K562 (cell line): ENCODE data around the gene VARS1. TPM values are rescaled to one million over a fixed set of nuclear protein-coding genes. Genes with fewer than 3 reads are reported as not detected.
A peak's percentile ranks its signal among the peaks of the same experiment; 100 is the strongest.

Experiments
- NONO ChIP-seq, 2 experiments: fragments of 200-400 bp in 1 of 2; fragments of 450-650 bp in 1 of 2; formaldehyde crosslinking in 1 of 2; IDR thresholded peaks; 2 replicates each; pipeline ENCODE4 v1.6.1; 2017; ENCODE audit warnings: low read depth in 2 of 2, mild to moderate bottlenecking in 2 of 2, moderate library complexity in 2 of 2, low read length in 1 of 2
- SRSF3 ChIP-seq: fragments of 200-400 bp; formaldehyde crosslinking; IDR thresholded peaks from 2 replicates; pipeline ENCODE4 v1.6.1; 2016; ENCODE audit warnings: mild to moderate bottlenecking, low read length, moderate library complexity; ENCODE audit not compliant: insufficient read depth
- YY1 ChIP-seq, 3 experiments: IDR thresholded peaks; 2 replicates each; pipeline ENCODE4 v1.6.1; 2011; ENCODE audit warnings: low read length in 2 of 3, mild to moderate bottlenecking in 2 of 3, moderate library complexity in 2 of 3, borderline replicate concordance in 1 of 3, control low read depth in 1 of 3, low read depth in 1 of 3; ENCODE audit not compliant: insufficient read depth in 3 of 3, insufficient replicate concordance in 2 of 3, control insufficient read depth in 1 of 3, insufficient read length in 1 of 3; ENCODE audit errors: extremely low read depth in 1 of 3
- ZMIZ1 ChIP-seq, 2 experiments: fragments of 150-350 bp in 1 of 2; IDR thresholded peaks; 2 replicates each; pipeline ENCODE4 v1.6.1; 2012 to 2016; ENCODE audit warnings: low read depth in 2 of 2, low read length in 2 of 2, mild to moderate bottlenecking in 1 of 2, moderate library complexity in 1 of 2
- ZNF511 ChIP-seq: sonication (generic); formaldehyde crosslinking; IDR thresholded peaks from 2 replicates; pipeline ENCODE4 v1.8.0; 2022; ENCODE audit warnings: mild to moderate bottlenecking, missing genetic modification reagents
- ZNF655 ChIP-seq: fragments of 250-450 bp; sonication (Bioruptor Pico); IDR thresholded peaks from 2 replicates; pipeline ENCODE4 v1.5.0; 2021
- polyA plus RNA-seq, 8 experiments: library from polyadenylated mRNA; depleted of rRNA in 4 of 8; stranded (reverse) in 5 of 8; unstranded in 3 of 8; fragments of >200 nt; fragmentation: Nextera tagmentation in 2 of 8; fragmentation: Illumina TruSeq in 1 of 8; extraction: Ambion mirVana in 2 of 8; extraction: Trizol in 1 of 8; gene quantifications; 2 replicates each; pipeline versions ENCODE4 v1.2.1 to v1.2.3, GENCODE V29; 2011 to 2014; ENCODE audit warnings: inconsistent platforms in 1 of 8, missing spikeins in 1 of 8
- total RNA-seq, 7 experiments: library from RNA; depleted of rRNA in 6 of 7; stranded (reverse); fragments of >200 nt in 6 of 7; fragmentation: Illumina TruSeq in 2 of 7; extraction: Trizol in 2 of 7; gene quantifications; 2 replicates each; pipeline versions ENCODE4 v1.2.1 to v1.2.3, GENCODE V29; 2011 to 2021; ENCODE audit warnings: low replicate concordance in 1 of 7

Gene VARS1
- total and polyA plus RNA-seq, 9 of the 15 experiments (the other 6 are each of a cell fraction or from before 2014, with no cell fraction given): 2.9 to 488 (median 130) TPM

- TF ChIP-seq ZNF511 (CRISPR knock-in tag) (peak; percentile 88), SRSF3 (no peak), ZNF655 (CRISPR knock-in tag) (0 out of 2 replicates have a peak, but pooled peaks have one; percentile 85), YY1 (IDR thresholded peaks at IDR 0.05; ENCODE audit: borderline replicate concordance in 1 of 3, control insufficient read depth in 1 of 3, extremely low read depth in 1 of 3, insufficient read depth in 3 of 3, insufficient read length in 1 of 3, insufficient replicate concordance in 2 of 3, low read depth in 1 of 3, low read length in 2 of 3) (peak in 2 of 3 experiments; percentile 57 to 71), NONO (IDR thresholded peaks at IDR 0.05; ENCODE audit: low read depth in 2 of 2, low read length in 1 of 2) (peak in 1 of 2 experiments; percentile 90; a peak in 2 of 4 replicates), ZMIZ1 (IDR thresholded peaks at IDR 0.05; ENCODE audit: low read depth in 2 of 2, low read length in 2 of 2) (peak in 1 of 2 experiments; percentile 95; a peak in 2 of 4 replicates)
Observed at GRCh38 chr6:31827286-31828079, 31.9 kb upstream of the VARS1 start, which contains the start of gene HSPA1B (continued).
